Immature natural killer cell (primary cell): Measurements from ENCODE around the gene ADD2. TPM values are rescaled to one million over a fixed set of nuclear protein-coding genes. Genes with fewer than 3 reads are reported as not detected.

Experiments used
- DNase-seq, 3 donors: peaks; one replicate each; pipeline ENCODE4 v3.0.0; 2022; ENCODE audit warnings: mixed read lengths in 1 of 3
- H3K27ac Mint-ChIP-seq, 6 donors: one replicate each; pipeline ENCODE4 v1.8.0; 2020; ENCODE audit warnings: mixed read lengths in 6 of 6, mild to moderate bottlenecking in 5 of 6, inconsistent platforms in 4 of 6, moderate library complexity in 3 of 6
- H3K27me3 Mint-ChIP-seq, 3 donors: one replicate each; pipeline ENCODE4 v1.8.0; 2020 to 2021; ENCODE audit warnings: low read depth in 3 of 3, mild to moderate bottlenecking in 3 of 3, mixed read lengths in 3 of 3, moderate library complexity in 3 of 3, inconsistent platforms in 1 of 3
- H3K36me3 Mint-ChIP-seq, 3 donors: one replicate each; pipeline ENCODE4 v1.8.0; 2020; ENCODE audit warnings: mixed read lengths in 3 of 3, inconsistent platforms in 2 of 3, mild to moderate bottlenecking in 2 of 3
- H3K4me1 Mint-ChIP-seq, 2 donors: one replicate each; pipeline ENCODE4 v1.8.0; 2020; ENCODE audit warnings: inconsistent platforms in 2 of 2, mild to moderate bottlenecking in 2 of 2, mixed read lengths in 2 of 2, moderate library complexity in 1 of 2
- H3K4me3 Mint-ChIP-seq, 5 donors: one replicate each; pipeline ENCODE4 v1.8.0; 2020; ENCODE audit warnings: mild to moderate bottlenecking in 5 of 5, mixed read lengths in 5 of 5, inconsistent platforms in 3 of 5, moderate library complexity in 3 of 5
- H3K9me3 Mint-ChIP-seq, 6 donors: one replicate each; pipeline ENCODE4 v1.8.0; 2020; ENCODE audit warnings: mild to moderate bottlenecking in 6 of 6, mixed read lengths in 6 of 6, inconsistent platforms in 4 of 6, moderate library complexity in 3 of 6
- polyA plus RNA-seq, 3 donors: library from polyadenylated mRNA; unstranded; fragments of 300-500 nt; fragmentation: Illumina TruSeq; gene quantifications; one replicate each; pipeline ENCODE4 v1.2.3, GENCODE V29; 2021

Gene ADD2
- polyA plus RNA-seq, 3 donors from 2014 or later = not detected

- Mint-ChIP-seq H3K4me1 (no peaks in the 10 kb centered on the region), H3K9me3 (no peaks in the 10 kb centered on the region), H3K36me3 (no peaks in the 10 kb centered on the region), H3K4me3 (no peak overlapping the region), H3K27ac (peak overlapping the region in 1 of 6 donors; percentile 6), H3K27me3 (peaks cover 0 to 6% (median 2%) of the 10 kb centered on the region in 3 donors)
- DNase-seq = no peak
Observed at GRCh38 chr2:70706026-70706795, 61.8 kb downstream of the ADD2 start.

- H3K27ac Mint-ChIP-seq = peak overlapping the region in 1 of 6 donors; percentile 6
- DNase-seq = no peak
- H3K36me3 Mint-ChIP-seq = no peaks in the 10 kb centered on the region
- no peaks in the 10 kb centered on the region for H3K9me3 Mint-ChIP-seq
- no peaks in the 10 kb centered on the region for H3K4me1 Mint-ChIP-seq
- H3K27me3 Mint-ChIP-seq = peaks cover 0 to 6% (median 2%) of the 10 kb centered on the region in 3 donors
- no peak overlapping the region for H3K4me3 Mint-ChIP-seq
Observed at GRCh38 chr2:70705160-70705850, 62.7 kb downstream of the ADD2 start.

DNA sequence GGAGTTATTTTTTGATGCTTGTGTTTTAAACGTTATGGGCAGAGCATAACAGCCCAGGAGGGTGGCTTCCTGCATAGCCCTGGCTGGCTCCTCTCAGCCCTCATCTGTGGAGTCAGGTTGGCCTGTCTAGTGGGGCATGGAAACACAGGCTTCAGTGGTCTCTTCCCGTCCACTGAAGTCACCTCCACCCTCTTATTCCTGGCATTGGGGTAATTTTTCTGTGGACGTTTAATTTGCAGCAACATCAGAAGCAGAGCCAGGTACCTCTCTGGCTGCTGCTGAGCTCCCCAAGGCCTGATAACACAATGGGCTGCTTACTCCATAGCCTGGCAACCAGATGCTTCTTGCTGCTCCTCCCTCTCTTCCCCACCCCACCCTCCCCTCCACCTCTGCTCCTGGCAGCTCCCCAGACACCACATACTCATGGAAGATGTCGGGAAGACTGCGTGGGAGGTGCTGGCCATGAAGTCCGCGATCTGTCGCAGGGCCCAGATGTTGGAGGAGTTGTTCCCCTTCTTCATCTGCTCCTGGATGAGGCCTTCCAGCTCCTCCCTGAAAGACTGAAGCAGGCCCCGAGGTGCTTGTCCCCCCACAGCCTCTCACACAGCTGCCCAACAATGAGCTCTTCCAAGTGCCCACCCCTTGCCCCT lies 64.0 kb downstream of the ADD2 start:
- Mint-ChIP-seq H3K4me3 (no peak overlapping the region), H3K36me3 (no peaks in the 10 kb centered on the region), H3K4me1 (no peaks in the 10 kb centered on the region), H3K9me3 (no peaks in the 10 kb centered on the region), H3K27ac (no peak overlapping the region), H3K27me3 (peaks cover 0 to 4% (median 3%) of the 10 kb centered on the region in 3 donors)
- no peak for DNase-seq

GRCh38 chr2:70702711-70703395 lies 65.1 kb downstream of the ADD2 start:
- H3K36me3 Mint-ChIP-seq = no peaks in the 10 kb centered on the region
- no peaks in the 10 kb centered on the region for H3K4me1 Mint-ChIP-seq
- DNase-seq = no peak
- H3K9me3 Mint-ChIP-seq = no peaks in the 10 kb centered on the region
- H3K27me3 Mint-ChIP-seq = peaks cover 3 to 7% (median 3%) of the 10 kb centered on the region in 3 donors
- H3K27ac Mint-ChIP-seq = no peak overlapping the region
- H3K4me3 Mint-ChIP-seq = no peak overlapping the region

DNA sequence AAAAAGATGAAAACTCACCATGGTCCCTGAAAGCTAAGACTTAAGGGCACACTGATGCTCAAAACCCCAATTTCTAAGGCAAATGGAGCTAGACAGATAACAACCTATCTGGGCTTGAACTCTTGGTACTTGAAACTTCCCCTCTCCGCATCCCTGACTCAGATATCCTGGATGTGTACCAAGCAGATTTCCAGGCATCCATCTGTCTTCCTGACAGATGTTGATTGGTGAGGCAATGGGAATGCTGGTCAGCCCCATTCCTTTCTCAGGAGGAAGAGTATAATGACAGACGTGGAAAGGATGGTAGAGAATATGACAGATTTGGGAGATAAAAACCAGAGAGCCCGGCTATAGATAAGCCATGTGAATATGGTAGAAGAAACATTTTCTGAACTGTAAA lies 69.2 kb downstream of the ADD2 start:
- Mint-ChIP-seq H3K9me3 (no peaks in the 10 kb centered on the region), H3K27ac (no peak overlapping the region), H3K36me3 (no peaks in the 10 kb centered on the region), H3K4me1 (no peaks in the 10 kb centered on the region), H3K27me3 (peaks cover 3 to 11% (median 3%) of the 10 kb centered on the region in 3 donors), H3K4me3 (no peak overlapping the region)
- no peak for DNase-seq

- no peak overlapping the region for H3K4me3 Mint-ChIP-seq
- H3K36me3 Mint-ChIP-seq = no peaks in the 10 kb centered on the region
- H3K4me1 Mint-ChIP-seq = no peaks in the 10 kb centered on the region
- no peaks in the 10 kb centered on the region for H3K9me3 Mint-ChIP-seq
- DNase-seq = no peak
- H3K27me3 Mint-ChIP-seq = peaks cover 3 to 8% (median 3%) of the 10 kb centered on the region in 3 donors
- no peak overlapping the region for H3K27ac Mint-ChIP-seq
Observed at GRCh38 chr2:70697603-70698383, 70.2 kb downstream of the ADD2 start.

- Mint-ChIP-seq H3K27me3 (peaks cover 3 to 8% (median 3%) of the 10 kb centered on the region in 3 donors), H3K4me3 (no peak overlapping the region), H3K4me1 (no peaks in the 10 kb centered on the region), H3K9me3 (no peaks in the 10 kb centered on the region), H3K27ac (no peak overlapping the region), H3K36me3 (no peaks in the 10 kb centered on the region)
- no peak for DNase-seq
Observed at GRCh38 chr2:70696142-70696541, 71.9 kb downstream of the ADD2 start.

- no peaks in the 10 kb centered on the region for H3K36me3 Mint-ChIP-seq
- H3K27me3 Mint-ChIP-seq = peaks cover 0 to 3% (median 3%) of the 10 kb centered on the region in 3 donors
- H3K4me3 Mint-ChIP-seq = no peak overlapping the region
- H3K9me3 Mint-ChIP-seq = no peaks in the 10 kb centered on the region
- no peak for DNase-seq
- H3K4me1 Mint-ChIP-seq = no peaks in the 10 kb centered on the region
- no peak overlapping the region for H3K27ac Mint-ChIP-seq
Observed at GRCh38 chr2:70692256-70692655, 75.7 kb downstream of the ADD2 start.

GRCh38 chr2:70691497-70692140 lies 76.4 kb downstream of the ADD2 start:
- Mint-ChIP-seq H3K27ac (no peak overlapping the region), H3K4me1 (no peaks in the 10 kb centered on the region), H3K4me3 (no peak overlapping the region), H3K9me3 (no peaks in the 10 kb centered on the region), H3K27me3 (peaks cover 0 to 3% (median 2%) of the 10 kb centered on the region in 3 donors), H3K36me3 (no peaks in the 10 kb centered on the region)
- no peak for DNase-seq

GRCh38 chr2:70690846-70691245 lies 77.2 kb downstream of the ADD2 start:
- no peak overlapping the region for H3K4me3 Mint-ChIP-seq
- H3K36me3 Mint-ChIP-seq = no peaks in the 10 kb centered on the region
- no peaks in the 10 kb centered on the region for H3K9me3 Mint-ChIP-seq
- DNase-seq = no peak
- H3K4me1 Mint-ChIP-seq = no peaks in the 10 kb centered on the region
- H3K27me3 Mint-ChIP-seq = peaks cover 2 to 3% (median 3%) of the 10 kb centered on the region in 3 donors
- no peak overlapping the region for H3K27ac Mint-ChIP-seq

DNA sequence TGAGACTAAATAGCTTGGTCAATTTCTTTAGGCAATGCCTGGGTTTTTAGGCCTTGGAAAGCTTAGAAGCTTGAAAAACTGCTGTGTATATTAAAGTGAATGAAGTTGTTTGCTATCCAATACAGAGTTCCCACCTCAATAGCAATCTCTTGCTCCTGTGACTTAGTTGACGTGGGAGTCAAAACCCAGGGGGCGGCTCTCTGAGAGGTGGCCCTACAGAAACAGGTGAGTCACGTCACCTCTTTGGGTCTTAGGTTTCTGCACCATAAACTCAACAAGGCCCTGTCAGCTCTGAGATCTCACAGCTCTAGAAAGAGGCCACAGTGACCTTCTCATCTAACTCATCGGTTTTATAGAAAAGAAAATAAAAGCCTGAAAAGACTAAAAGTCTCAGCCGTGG lies 79.6 kb downstream of the ADD2 start:
- Mint-ChIP-seq H3K4me1 (no peaks in the 10 kb centered on the region), H3K36me3 (no peaks in the 10 kb centered on the region), H3K27me3 (peaks cover 0 to 3% (median 0%) of the 10 kb centered on the region in 3 donors), H3K9me3 (no peaks in the 10 kb centered on the region), H3K27ac (no peak overlapping the region), H3K4me3 (no peak overlapping the region)
- no peak for DNase-seq

DNA sequence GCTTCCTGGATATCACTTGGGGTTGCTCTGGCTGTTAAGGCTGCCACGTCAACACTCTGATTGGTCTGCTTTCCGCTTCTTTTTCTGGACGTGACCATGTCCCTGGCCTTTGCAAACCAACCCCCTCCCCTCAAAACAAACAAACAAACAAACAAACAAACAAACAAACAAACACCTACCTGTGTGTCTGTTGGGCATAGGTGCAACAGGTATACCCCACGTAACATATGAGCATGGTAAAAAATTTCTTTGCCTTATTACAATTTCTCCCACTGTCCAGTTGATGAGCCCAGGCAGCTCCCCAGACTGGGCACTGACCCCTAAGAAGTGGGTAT lies 80.6 kb downstream of the ADD2 start:
- Mint-ChIP-seq H3K27me3 (peaks cover 0 to 3% (median 0%) of the 10 kb centered on the region in 3 donors), H3K27ac (no peak overlapping the region), H3K9me3 (no peaks in the 10 kb centered on the region), H3K4me3 (no peak overlapping the region), H3K4me1 (no peaks in the 10 kb centered on the region), H3K36me3 (no peaks in the 10 kb centered on the region)
- no peak for DNase-seq
